HEK293 (cell line): ENCODE results near the gene SLU7.

Experiments
- ZNF366 ChIP-seq: fragments of 450-650 bp; formaldehyde crosslinking; conservative IDR thresholded peaks from 2 replicates; pipeline ENCODE4 v1.5.1; 2016; ENCODE audit warnings: missing biosample characterization, missing genetic modification characterization
- TF ChIP-seq, protein P1 (sequence below): fragments of 450-650 bp; formaldehyde crosslinking; IDR thresholded peaks from 2 replicates; pipeline ENCODE4 v1.5.1; 2016; ENCODE audit warnings: missing biosample characterization, missing genetic modification characterization

DNA sequence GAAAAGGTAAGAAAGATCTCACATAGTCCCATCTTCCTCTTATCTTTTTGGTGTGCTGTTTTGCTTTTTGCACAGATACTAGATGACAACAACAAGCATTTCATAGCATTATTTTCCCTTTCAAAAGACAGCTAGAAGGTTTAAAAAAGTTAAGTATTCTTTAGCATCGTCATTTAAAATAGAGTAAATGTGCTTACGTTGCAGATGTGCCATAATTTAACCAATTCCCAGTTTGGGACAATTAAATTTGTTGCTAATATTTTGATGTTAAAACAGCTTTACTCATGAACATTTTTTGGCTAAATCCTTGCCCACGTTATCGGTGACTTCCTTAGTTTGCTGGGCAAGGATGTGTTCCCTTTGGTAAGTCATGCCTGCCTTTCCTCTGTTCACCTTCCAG is 44.3 kb upstream of the SLU7 start:
- TF ChIP-seq, protein P1, sequence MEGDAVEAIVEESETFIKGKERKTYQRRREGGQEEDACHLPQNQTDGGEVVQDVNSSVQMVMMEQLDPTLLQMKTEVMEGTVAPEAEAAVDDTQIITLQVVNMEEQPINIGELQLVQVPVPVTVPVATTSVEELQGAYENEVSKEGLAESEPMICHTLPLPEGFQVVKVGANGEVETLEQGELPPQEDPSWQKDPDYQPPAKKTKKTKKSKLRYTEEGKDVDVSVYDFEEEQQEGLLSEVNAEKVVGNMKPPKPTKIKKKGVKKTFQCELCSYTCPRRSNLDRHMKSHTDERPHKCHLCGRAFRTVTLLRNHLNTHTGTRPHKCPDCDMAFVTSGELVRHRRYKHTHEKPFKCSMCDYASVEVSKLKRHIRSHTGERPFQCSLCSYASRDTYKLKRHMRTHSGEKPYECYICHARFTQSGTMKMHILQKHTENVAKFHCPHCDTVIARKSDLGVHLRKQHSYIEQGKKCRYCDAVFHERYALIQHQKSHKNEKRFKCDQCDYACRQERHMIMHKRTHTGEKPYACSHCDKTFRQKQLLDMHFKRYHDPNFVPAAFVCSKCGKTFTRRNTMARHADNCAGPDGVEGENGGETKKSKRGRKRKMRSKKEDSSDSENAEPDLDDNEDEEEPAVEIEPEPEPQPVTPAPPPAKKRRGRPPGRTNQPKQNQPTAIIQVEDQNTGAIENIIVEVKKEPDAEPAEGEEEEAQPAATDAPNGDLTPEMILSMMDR, result no peak
- no peak for TF ChIP-seq ZNF366 (tag by site-specific recombination)
